ENCODE results near the gene DLG1.
"Not testable (repeated sequence)": the region's sequence is repeated elsewhere in the genome, so short reads cannot be mapped to it uniquely, and the experiment has no call there.

DLG1 gene

DNA sequence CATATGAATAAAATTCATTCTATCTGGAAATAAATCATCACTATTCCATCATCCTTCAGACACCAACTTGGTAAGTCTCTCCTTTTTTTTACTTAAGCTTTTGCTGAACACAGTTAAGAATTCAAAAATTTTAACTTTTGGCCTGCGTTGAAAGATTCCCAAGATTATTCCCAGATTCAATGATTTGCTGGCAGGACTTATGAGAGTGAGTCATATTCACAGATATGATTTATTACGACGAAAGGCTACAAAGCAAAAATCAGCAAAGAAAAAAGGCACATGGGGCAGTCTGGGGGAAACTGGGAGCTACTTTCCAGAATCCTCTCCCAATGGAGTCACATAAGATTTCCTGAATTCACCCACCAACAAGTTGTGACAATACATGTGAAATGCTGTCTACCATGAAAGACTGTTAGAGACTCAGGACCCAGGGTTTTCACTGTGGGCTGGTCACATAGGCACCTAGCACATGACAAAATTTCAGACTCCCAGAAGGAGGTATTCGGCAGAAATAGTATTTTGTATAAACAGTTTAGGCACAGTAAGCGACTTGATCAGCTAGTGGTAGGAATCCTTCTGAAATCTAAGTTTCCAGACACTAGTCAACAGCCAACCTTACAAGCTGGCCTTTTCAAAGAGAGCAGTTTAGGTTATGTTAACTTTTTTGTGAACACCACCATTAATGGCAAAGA lies 82.1 kb downstream of the DLG1 start:
- no peak overlapping the region for H3K4me3 ChIP-seq (replicated peaks in 1 of 2; ENCODE audit: low read depth in 2 of 2, low read length in 2 of 2)
- peak; percentile 59 to 69 for DNase-seq (ENCODE audit: low read depth in 2 of 2)
- TF ChIP-seq, protein P1, sequence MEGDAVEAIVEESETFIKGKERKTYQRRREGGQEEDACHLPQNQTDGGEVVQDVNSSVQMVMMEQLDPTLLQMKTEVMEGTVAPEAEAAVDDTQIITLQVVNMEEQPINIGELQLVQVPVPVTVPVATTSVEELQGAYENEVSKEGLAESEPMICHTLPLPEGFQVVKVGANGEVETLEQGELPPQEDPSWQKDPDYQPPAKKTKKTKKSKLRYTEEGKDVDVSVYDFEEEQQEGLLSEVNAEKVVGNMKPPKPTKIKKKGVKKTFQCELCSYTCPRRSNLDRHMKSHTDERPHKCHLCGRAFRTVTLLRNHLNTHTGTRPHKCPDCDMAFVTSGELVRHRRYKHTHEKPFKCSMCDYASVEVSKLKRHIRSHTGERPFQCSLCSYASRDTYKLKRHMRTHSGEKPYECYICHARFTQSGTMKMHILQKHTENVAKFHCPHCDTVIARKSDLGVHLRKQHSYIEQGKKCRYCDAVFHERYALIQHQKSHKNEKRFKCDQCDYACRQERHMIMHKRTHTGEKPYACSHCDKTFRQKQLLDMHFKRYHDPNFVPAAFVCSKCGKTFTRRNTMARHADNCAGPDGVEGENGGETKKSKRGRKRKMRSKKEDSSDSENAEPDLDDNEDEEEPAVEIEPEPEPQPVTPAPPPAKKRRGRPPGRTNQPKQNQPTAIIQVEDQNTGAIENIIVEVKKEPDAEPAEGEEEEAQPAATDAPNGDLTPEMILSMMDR (IDR thresholded peaks at IDR 0.05; ENCODE audit: low read depth, low read length) = no peak

DNA sequence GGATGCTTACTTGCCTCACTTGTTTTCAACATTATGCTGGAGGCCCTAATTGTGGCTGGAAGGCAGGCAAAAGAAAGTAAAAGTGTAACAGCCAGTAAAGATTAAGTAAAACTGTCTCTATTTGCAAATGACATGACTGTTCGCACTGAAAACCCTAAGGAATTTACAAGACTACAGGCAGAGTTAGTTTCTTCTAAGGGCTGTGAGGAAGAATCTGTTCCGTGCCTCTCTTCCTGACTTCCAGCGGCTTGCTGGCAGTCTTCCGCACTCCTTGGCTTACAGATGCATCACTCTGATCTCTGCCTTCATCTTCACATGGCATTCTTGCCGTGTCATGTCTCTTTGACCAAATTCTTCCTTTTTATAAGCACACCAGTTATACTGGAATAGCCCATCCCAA lies 86.1 kb downstream of the DLG1 start:
- no peak overlapping the region for H3K4me3 ChIP-seq (replicated peaks in 1 of 2; ENCODE audit: low read depth in 2 of 2, low read length in 2 of 2)
- TF ChIP-seq, protein P1 (IDR thresholded peaks at IDR 0.05; ENCODE audit: low read depth, low read length) = no peak
- no peak for DNase-seq (ENCODE audit: low read depth in 2 of 2)

- not testable (repeated sequence) for DNase-seq (ENCODE audit: low read depth in 2 of 2); H3K4me3 ChIP-seq (replicated peaks in 1 of 2; ENCODE audit: low read depth in 2 of 2, low read length in 2 of 2)
Observed at GRCh38 chr3:197211698-197212097, 86.7 kb downstream of the DLG1 start.

- H3K4me3 ChIP-seq (replicated peaks in 1 of 2; ENCODE audit: low read depth in 2 of 2, low read length in 2 of 2) = no peak overlapping the region
- TF ChIP-seq, protein P1 (IDR thresholded peaks at IDR 0.05; ENCODE audit: low read depth, low read length) = no peak
- no peak for DNase-seq (ENCODE audit: low read depth in 2 of 2)
Observed at GRCh38 chr3:197209366-197210260, 88.8 kb downstream of the DLG1 start.

GRCh38 chr3:197206913-197207312 lies 91.5 kb downstream of the DLG1 start:
- no peak overlapping the region for H3K4me3 ChIP-seq (replicated peaks in 1 of 2; ENCODE audit: low read depth in 2 of 2, low read length in 2 of 2)
- TF ChIP-seq, protein P1 (IDR thresholded peaks at IDR 0.05; ENCODE audit: low read depth, low read length) = no peak

GRCh38 chr3:197205675-197206074 lies 92.7 kb downstream of the DLG1 start:
- DNase-seq (ENCODE audit: low read depth in 2 of 2) = no peak
- H3K4me3 ChIP-seq (replicated peaks in 1 of 2; ENCODE audit: low read depth in 2 of 2, low read length in 2 of 2) = no peak overlapping the region
- TF ChIP-seq, protein P1 (IDR thresholded peaks at IDR 0.05; ENCODE audit: low read depth, low read length) = no peak

More at GRCh38 chr3:197206913-197207312, 91.5 kb downstream of the DLG1 start:
- no peak for DNase-seq (ENCODE audit: low read depth in 2 of 2)

DNA sequence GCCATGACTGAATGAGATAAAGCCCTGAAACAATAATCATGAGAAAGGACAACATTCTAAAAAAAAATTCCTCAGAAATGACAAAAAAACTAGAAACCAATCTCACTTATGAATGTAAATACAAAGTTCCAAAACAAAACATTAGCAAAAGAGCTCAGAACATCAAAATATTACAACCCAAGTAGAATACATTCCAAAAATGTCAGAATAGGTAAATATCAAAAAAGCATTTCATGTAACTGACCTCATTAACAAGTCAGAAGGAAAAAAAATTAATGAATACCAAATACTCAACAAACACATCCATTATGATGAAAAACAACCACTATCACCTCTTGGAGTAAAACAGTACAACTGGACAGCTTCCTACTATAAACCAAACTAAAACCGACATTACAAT lies 93.1 kb downstream of the DLG1 start:
- TF ChIP-seq, protein P1 (IDR thresholded peaks at IDR 0.05; ENCODE audit: low read depth, low read length) = no peak

More for the DNA sequence above, 93.1 kb downstream of the DLG1 start:
- DNase-seq (ENCODE audit: low read depth in 2 of 2) = no peak
- H3K4me3 ChIP-seq (replicated peaks in 1 of 2; ENCODE audit: low read depth in 2 of 2, low read length in 2 of 2) = no peak overlapping the region
